Measurements from ENCODE around the gene SRPK2.
"Not testable (repeated sequence)": the region's sequence is repeated elsewhere in the genome, so short reads cannot be mapped to it uniquely, and the experiment has no call there.

- not testable (repeated sequence) for TF ChIP-seq CTCF, POLR2A, EP300 (IDR thresholded peaks at IDR 0.05)
Observed at GRCh38 chr7:105409775-105410174, 21.1 kb upstream of the SRPK2 start.

Data from ovary (tissue), 3 donors.